Activated T-helper 1 cell treated with anti-CD3 and anti-CD28 coated beads, Interleukin-12 subunit alpha, Interleukin-12 subunit beta, Interleukin-2, Interleukin-4 antibody, amounts not matched to agents 30 ng/mL and 10 ng/mL and 1 ng/mL, durations not matched to agents 14 hours and 24 hours and 36 hours (primary cell): Measurements from ENCODE around the gene GNB1L. TPM values are rescaled to one million over a fixed set of nuclear protein-coding genes. Genes with fewer than 3 reads are reported as not detected.

ENCODE experiments used
- DNase-seq: peaks from one replicate; pipeline ENCODE4 v3.0.0; 2021; ENCODE audit warnings: low spot score
- H3K27ac Mint-ChIP-seq: one replicate; pipeline ENCODE4 v1.8.0; 2021; ENCODE audit warnings: mild to moderate bottlenecking, mixed read lengths
- H3K27me3 Mint-ChIP-seq: one replicate; pipeline ENCODE4 v1.8.0; 2022; ENCODE audit warnings: mild to moderate bottlenecking, moderate library complexity, mixed read lengths; ENCODE audit not compliant: insufficient read depth
- H3K36me3 Mint-ChIP-seq: one replicate; pipeline ENCODE4 v1.8.0; 2021; ENCODE audit warnings: low read depth, mixed read lengths
- H3K4me1 Mint-ChIP-seq: one replicate; pipeline ENCODE4 v1.8.0; 2021; ENCODE audit warnings: low read depth, mixed read lengths
- H3K4me3 Mint-ChIP-seq: one replicate; pipeline ENCODE4 v1.8.0; 2021; ENCODE audit warnings: mild to moderate bottlenecking, moderate library complexity, mixed read lengths
- H3K9me3 Mint-ChIP-seq: one replicate; pipeline ENCODE4 v1.8.0; 2021; ENCODE audit warnings: mixed read lengths
- intact Hi-C: fragments of 100-400 bp; cut with micrococcal nuclease; formaldehyde crosslinking; loops from one replicate; pipeline ENCODE4 v1.15.1; 2024
- total RNA-seq: library from RNA; stranded (reverse); gene quantifications from 2 replicates; pipeline ENCODE4 v1.2.3, GENCODE V29; 2022

Gene GNB1L
- total RNA-seq, 1 donor from 2014 or later = 21.5 TPM

- H3K27ac Mint-ChIP-seq = no peak overlapping the region
- no peak overlapping the region for H3K4me3 Mint-ChIP-seq
- H3K9me3 Mint-ChIP-seq = no peaks in the 10 kb centered on the region
- H3K36me3 Mint-ChIP-seq = no peaks in the 10 kb centered on the region
- DNase-seq = no peak
- H3K4me1 Mint-ChIP-seq = peaks cover 4% of the 10 kb centered on the region
- intact Hi-C loops = no loop called here
- peaks cover 15% of the 10 kb centered on the region for H3K27me3 Mint-ChIP-seq
Measured at GRCh38 chr22:19774628-19775027, 80.0 kb downstream of the GNB1L start.

- Mint-ChIP-seq H3K4me1 (peaks cover 4% of the 10 kb centered on the region), H3K9me3 (no peaks in the 10 kb centered on the region), H3K27ac (no peak overlapping the region), H3K4me3 (no peak overlapping the region), H3K36me3 (no peaks in the 10 kb centered on the region), H3K27me3 (peaks cover 20% of the 10 kb centered on the region)
- intact Hi-C loops = no loop called here
- DNase-seq = no peak
Measured at GRCh38 chr22:19773470-19774040, 81.1 kb downstream of the GNB1L start.

GRCh38 chr22:19772673-19773469 is 81.8 kb downstream of the GNB1L start:
- Mint-ChIP-seq H3K4me1 (peaks cover 4% of the 10 kb centered on the region), H3K27me3 (peaks cover 23% of the 10 kb centered on the region), H3K9me3 (no peaks in the 10 kb centered on the region), H3K27ac (no peak overlapping the region), H3K4me3 (no peak overlapping the region), H3K36me3 (no peaks in the 10 kb centered on the region)
- DNase-seq = no peak
- intact Hi-C loops = no loop called here

GRCh38 chr22:19772422-19772672 is 82.3 kb downstream of the GNB1L start:
- Mint-ChIP-seq H3K4me1 (peaks cover 4% of the 10 kb centered on the region), H3K27me3 (peaks cover 28% of the 10 kb centered on the region), H3K4me3 (no peak overlapping the region), H3K36me3 (no peaks in the 10 kb centered on the region), H3K27ac (no peak overlapping the region), H3K9me3 (no peaks in the 10 kb centered on the region)
- DNase-seq = no peak
- intact Hi-C loops = no loop called here

- Mint-ChIP-seq H3K4me3 (no peak overlapping the region), H3K9me3 (no peaks in the 10 kb centered on the region), H3K27ac (no peak overlapping the region), H3K27me3 (peaks cover 30% of the 10 kb centered on the region), H3K36me3 (no peaks in the 10 kb centered on the region), H3K4me1 (no peaks in the 10 kb centered on the region)
- no peak for DNase-seq
- intact Hi-C loops = no loop called here
Measured at GRCh38 chr22:19770349-19771220, 84.1 kb downstream of the GNB1L start.

GRCh38 chr22:19769393-19769715 is 85.3 kb downstream of the GNB1L start:
- no peak for DNase-seq
- H3K36me3 Mint-ChIP-seq = no peaks in the 10 kb centered on the region
- H3K27ac Mint-ChIP-seq = no peak overlapping the region
- no peaks in the 10 kb centered on the region for H3K4me1 Mint-ChIP-seq
- intact Hi-C loops = no loop called here
- no peak overlapping the region for H3K4me3 Mint-ChIP-seq
- H3K27me3 Mint-ChIP-seq = peaks cover 41% of the 10 kb centered on the region
- no peaks in the 10 kb centered on the region for H3K9me3 Mint-ChIP-seq

- DNase-seq = no peak
- H3K36me3 Mint-ChIP-seq = no peaks in the 10 kb centered on the region
- peaks cover 53% of the 10 kb centered on the region for H3K27me3 Mint-ChIP-seq
- H3K4me3 Mint-ChIP-seq = no peak overlapping the region
- no peaks in the 10 kb centered on the region for H3K9me3 Mint-ChIP-seq
- intact Hi-C loops = no loop called here
- H3K4me1 Mint-ChIP-seq = no peaks in the 10 kb centered on the region
- no peak overlapping the region for H3K27ac Mint-ChIP-seq
Measured at GRCh38 chr22:19767427-19768341, 87.0 kb downstream of the GNB1L start.

- intact Hi-C loops = loop anchor here (1.0 kb wide), 1 partner anchor 10 kb away; no protein-coding TSS in a partner anchor
- H3K4me1 Mint-ChIP-seq = no peaks in the 10 kb centered on the region
- no peaks in the 10 kb centered on the region for H3K36me3 Mint-ChIP-seq
- peaks cover 58% of the 10 kb centered on the region for H3K27me3 Mint-ChIP-seq
- no peak overlapping the region for H3K4me3 Mint-ChIP-seq
- peak; percentile 35 for DNase-seq
- no peak overlapping the region for H3K27ac Mint-ChIP-seq
- H3K9me3 Mint-ChIP-seq = no peaks in the 10 kb centered on the region
Measured at GRCh38 chr22:19766511-19767426, 87.9 kb downstream of the GNB1L start.

- H3K9me3 Mint-ChIP-seq = no peaks in the 10 kb centered on the region
- H3K4me3 Mint-ChIP-seq = no peak overlapping the region
- no peak overlapping the region for H3K27ac Mint-ChIP-seq
- intact Hi-C loops = loop anchor here (1.0 kb wide), 1 partner anchor 10 kb away; no protein-coding TSS in a partner anchor
- no peaks in the 10 kb centered on the region for H3K36me3 Mint-ChIP-seq
- H3K27me3 Mint-ChIP-seq = peaks cover 61% of the 10 kb centered on the region
- no peak for DNase-seq
- H3K4me1 Mint-ChIP-seq = no peaks in the 10 kb centered on the region
Measured at GRCh38 chr22:19766240-19766510, 88.5 kb downstream of the GNB1L start.

- H3K27me3 Mint-ChIP-seq = peaks cover 60% of the 10 kb centered on the region
- no peaks in the 10 kb centered on the region for H3K9me3 Mint-ChIP-seq
- no peaks in the 10 kb centered on the region for H3K36me3 Mint-ChIP-seq
- intact Hi-C loops = loop anchor here (1.0 kb wide), 1 partner anchor 9 kb away; no protein-coding TSS in a partner anchor
- H3K4me3 Mint-ChIP-seq = peak overlapping the region; percentile 58
- H3K27ac Mint-ChIP-seq = no peak overlapping the region
- H3K4me1 Mint-ChIP-seq = no peaks in the 10 kb centered on the region
- peak; percentile 5 for DNase-seq
Measured at GRCh38 chr22:19765477-19766239, 89.0 kb downstream of the GNB1L start.

- H3K27me3 Mint-ChIP-seq = peaks cover 59% of the 10 kb centered on the region
- H3K4me1 Mint-ChIP-seq = peaks cover 5% of the 10 kb centered on the region
- DNase-seq = no peak
- peak overlapping the region; percentile 5 for H3K4me3 Mint-ChIP-seq
- H3K36me3 Mint-ChIP-seq = peaks cover 4% of the 10 kb centered on the region
- H3K27ac Mint-ChIP-seq = peak overlapping the region; percentile 10
- intact Hi-C loops = no loop called here
- H3K9me3 Mint-ChIP-seq = no peaks in the 10 kb centered on the region
Measured at GRCh38 chr22:19764636-19765476, 89.8 kb downstream of the GNB1L start.
